Right lobe of liver (tissue), 4 donors: ENCODE measurements around the gene CAB39L.

Experiments
- CTCF ChIP-seq, 4 donors: fragments of 200-600 bp in 3 of 4; fragments of 450-650 bp in 1 of 4; IDR thresholded peaks; one replicate each; pipeline versions ENCODE4 v1.5.1 to v1.8.0; 2016 to 2022; ENCODE audit warnings: antibody characterized with exemption in 4 of 4, mild to moderate bottlenecking in 2 of 4
- POLR2A ChIP-seq: fragments of 450-650 bp; IDR thresholded peaks from one replicate; pipeline ENCODE4 v1.6.1; 2017; ENCODE audit warnings: antibody characterized with exemption, mild to moderate bottlenecking
- donor health status: DM: no; HTN: no; CAD: no.
- donor health status: DM: no; HTN: no; CAD: no.
- donor health status: DM: no; HTN: yes; CAD: no.

GRCh38 chr13:49457221-49457620 is 13.4 kb upstream of the CAB39L start:
- TF ChIP-seq CTCF (IDR thresholded peaks at IDR 0.05): no peak
- no peak for TF ChIP-seq POLR2A
